MM.1S (cell line): ENCODE data around the gene ARHGAP23.
A peak's percentile ranks its signal among the peaks of the same experiment; 100 is the strongest.

Experiments used
- DNase-seq: peaks from one replicate; pipeline ENCODE4 v3.0.0-alpha.2; 2015
- H2AFZ ChIP-seq: fragments of 300-600 bp; sonication (generic); 2 replicates; pipeline ENCODE4 v1.6.0; 2016; ENCODE audit warnings: antibody characterized with exemption, low read length
- H3F3A ChIP-seq: fragments of 300-600 bp; sonication (generic); 2 replicates; pipeline ENCODE4 v1.6.1; 2016; ENCODE audit warnings: mild to moderate bottlenecking, antibody characterized with exemption, low read length, moderate library complexity, mixed read lengths; ENCODE audit not compliant: insufficient read depth
- H3K27ac ChIP-seq: fragments of 300-600 bp; sonication (generic); 2 replicates; pipeline ENCODE4 v1.5.1; 2016; ENCODE audit warnings: mild to moderate bottlenecking, low read length
- H3K27me3 ChIP-seq: fragments of 300-600 bp; sonication (generic); replicated peaks from 2 replicates; pipeline ENCODE4 v1.6.0; 2016; ENCODE audit warnings: low read length; ENCODE audit not compliant: insufficient read depth
- H3K36me3 ChIP-seq: fragments of 300-600 bp; sonication (generic); replicated peaks from 2 replicates; pipeline ENCODE4 v1.6.1; 2016; ENCODE audit warnings: mild to moderate bottlenecking, low read length, mixed read lengths; ENCODE audit not compliant: insufficient read depth
- H3K4me1 ChIP-seq: fragments of 300-600 bp; sonication (generic); 2 replicates; pipeline ENCODE4 v1.6.1; 2016; ENCODE audit warnings: low read length, mixed read lengths
- H3K4me2 ChIP-seq: fragments of 300-600 bp; sonication (generic); 2 replicates; pipeline ENCODE4 v1.6.0; 2016; ENCODE audit warnings: low read depth, low read length
- H3K4me3 ChIP-seq: fragments of 300-600 bp; sonication (generic); 2 replicates; pipeline ENCODE4 v1.5.1; 2016; ENCODE audit warnings: low read length, mixed read lengths
- H3K79me2 ChIP-seq: fragments of 300-600 bp; sonication (generic); 2 replicates; pipeline ENCODE4 v1.6.1; 2016; ENCODE audit warnings: mixed run types, low read length, mixed read lengths
- H3K9ac ChIP-seq: fragments of 300-600 bp; sonication (generic); 2 replicates; pipeline ENCODE4 v1.6.1; 2016; ENCODE audit warnings: low read length, mixed read lengths
- H3K9me2 ChIP-seq: fragments of 300-600 bp; sonication (generic); replicated peaks from 2 replicates; pipeline ENCODE4 v1.6.1; 2016; ENCODE audit warnings: mild to moderate bottlenecking, low read length, mixed read lengths; ENCODE audit not compliant: insufficient read depth
- H3K9me3 ChIP-seq: fragments of 300-600 bp; sonication (generic); replicated peaks from 2 replicates; pipeline ENCODE4 v1.6.1; 2016; ENCODE audit warnings: mild to moderate bottlenecking, low read length, mixed read lengths; ENCODE audit not compliant: insufficient read depth
- H4K20me1 ChIP-seq: fragments of 300-600 bp; sonication (generic); 2 replicates; pipeline ENCODE4 v1.6.1; 2016; ENCODE audit warnings: mild to moderate bottlenecking, low read length, moderate library complexity, mixed read lengths; ENCODE audit not compliant: insufficient read depth
- CTCF ChIP-seq: fragments of 300-600 bp; sonication (generic); IDR thresholded peaks from 2 replicates; pipeline ENCODE4 v1.5.1; 2016; ENCODE audit warnings: antibody characterized with exemption, low read length, mixed read lengths
- EZH2 ChIP-seq: fragments of 300-600 bp; sonication (generic); optimal IDR thresholded peaks from 2 replicates; pipeline ENCODE3; 2017; ENCODE audit warnings: low read depth, mild to moderate bottlenecking, antibody characterized with exemption, low read length, mixed read lengths
- EZH2phosphoT487 ChIP-seq: fragments of 300-600 bp; sonication (generic); IDR thresholded peaks from 2 replicates; pipeline ENCODE4 v1.6.1; 2018; ENCODE audit warnings: antibody characterized with exemption, low read length

The ARHGAP23 gene

GRCh38 chr17:38559051-38559879, 131.0 kb downstream of the ARHGAP23 start:
- H2AFZ ChIP-seq = peak overlapping the region; percentile 80
- no peaks in the 10 kb centered on the region for H3K36me3 ChIP-seq
- no peak overlapping the region for H3K27ac ChIP-seq
- H3K4me2 ChIP-seq = peak overlapping the region; percentile 92
- peaks cover 10% of the 10 kb centered on the region; the same call in 1 of the 2 replicates for H3F3A ChIP-seq
- H3K27me3 ChIP-seq = peaks cover 41% of the 10 kb centered on the region
- peak overlapping the region; percentile 9; the same call in 1 of the 2 replicates for H3K9ac ChIP-seq
- no peaks in the 10 kb centered on the region for H3K9me3 ChIP-seq
- TF ChIP-seq CTCF (peak; percentile 44), EZH2 (no peak)
- no peaks in the 10 kb centered on the region for H4K20me1 ChIP-seq
- H3K79me2 ChIP-seq = no peaks in the 10 kb centered on the region
- DNase-seq = peak; percentile 94
- peaks cover 13% of the 10 kb centered on the region for H3K4me1 ChIP-seq
- no peaks in the 10 kb centered on the region for H3K9me2 ChIP-seq
- peak overlapping the region; percentile 71 for H3K4me3 ChIP-seq

GRCh38 chr17:38559880-38560230, 131.6 kb downstream of the ARHGAP23 start:
- Histone ChIP-seq H2AFZ (peak overlapping the region; percentile 80; the same call in 1 of the 2 replicates), H3K9me2 (no peaks in the 10 kb centered on the region), H3K4me3 (peak overlapping the region; percentile 71), H3K27me3 (peaks cover 45% of the 10 kb centered on the region), H3K36me3 (no peaks in the 10 kb centered on the region), H4K20me1 (no peaks in the 10 kb centered on the region), H3K4me1 (peaks cover 13% of the 10 kb centered on the region), H3F3A (peaks cover 10% of the 10 kb centered on the region; the same call in 1 of the 2 replicates), H3K79me2 (no peaks in the 10 kb centered on the region), H3K27ac (no peak overlapping the region), H3K9me3 (no peaks in the 10 kb centered on the region), H3K9ac (no peak overlapping the region), H3K4me2 (peak overlapping the region; percentile 92)
- no peak for DNase-seq
- TF ChIP-seq CTCF = no peak
- TF ChIP-seq EZH2 = no peak
- no peak for TF ChIP-seq EZH2phosphoT487

- Histone ChIP-seq H3K4me2 (no peak overlapping the region), H3K9me3 (no peaks in the 10 kb centered on the region), H4K20me1 (no peaks in the 10 kb centered on the region), H3K4me1 (peaks cover 13% of the 10 kb centered on the region), H3K36me3 (no peaks in the 10 kb centered on the region), H3K27me3 (peaks cover 54% of the 10 kb centered on the region), H3K27ac (no peak overlapping the region), H3F3A (peaks cover 10% of the 10 kb centered on the region; the same call in 1 of the 2 replicates), H3K4me3 (no peak overlapping the region), H3K79me2 (no peaks in the 10 kb centered on the region), H3K9me2 (no peaks in the 10 kb centered on the region), H3K9ac (no peak overlapping the region), H2AFZ (no peak overlapping the region)
- DNase-seq = no peak
- TF ChIP-seq EZH2phosphoT487 (no peak), EZH2 (no peak), CTCF (no peak)
Observed at GRCh38 chr17:38560503-38561318, 132.4 kb downstream of the ARHGAP23 start.
